ENCODE measurements around the gene FAM193A.
"Not testable (repeated sequence)": the region's sequence is repeated elsewhere in the genome, so short reads cannot be mapped to it uniquely, and the experiment has no call there.

The FAM193A gene

DNA sequence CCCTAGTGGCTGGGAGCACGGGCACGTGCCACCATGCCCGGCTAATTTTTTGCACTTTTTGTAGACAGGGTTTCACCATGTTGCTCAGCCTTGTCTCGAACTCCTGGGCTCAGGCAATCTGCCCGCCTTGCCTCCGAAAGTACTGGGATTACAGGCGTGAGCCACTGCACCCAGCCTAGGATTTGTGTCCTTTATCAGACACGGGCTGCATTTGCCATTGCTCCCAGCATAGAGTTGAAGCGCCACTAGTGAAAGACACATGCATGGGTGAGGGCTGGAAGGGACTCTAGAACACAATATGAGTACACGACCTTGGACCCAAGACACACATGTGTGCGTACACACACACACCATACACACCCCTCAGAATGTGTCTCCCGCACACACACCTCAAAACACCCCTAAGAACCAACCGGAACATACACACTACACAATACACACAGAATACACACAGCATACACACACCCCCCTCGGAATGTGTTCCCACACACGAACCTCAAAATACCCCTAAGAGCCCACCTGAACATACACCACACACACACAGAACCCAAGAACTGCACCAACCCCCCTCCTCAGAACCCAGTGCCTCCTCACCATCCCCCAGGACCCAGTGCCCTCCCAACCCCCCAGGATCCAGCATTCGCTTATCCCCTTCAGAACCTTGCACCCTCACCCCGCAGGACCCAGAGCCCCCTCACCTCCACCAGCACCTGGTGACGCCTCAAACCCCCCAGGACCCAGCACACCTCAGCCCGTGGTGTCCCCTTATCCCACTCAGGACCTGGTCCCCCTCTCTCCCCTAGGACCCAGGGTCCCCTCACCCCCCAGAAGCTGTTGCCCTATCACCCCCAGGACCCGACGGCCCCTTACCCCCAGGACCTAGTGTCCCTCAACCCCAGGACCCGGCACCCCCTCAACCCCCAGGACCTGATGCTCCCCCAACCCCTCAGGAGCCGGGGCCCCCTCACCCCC lies 218.7 kb downstream of the FAM193A start:
- DNase-seq (ENCODE audit: low spot score) = no peak

DNA sequence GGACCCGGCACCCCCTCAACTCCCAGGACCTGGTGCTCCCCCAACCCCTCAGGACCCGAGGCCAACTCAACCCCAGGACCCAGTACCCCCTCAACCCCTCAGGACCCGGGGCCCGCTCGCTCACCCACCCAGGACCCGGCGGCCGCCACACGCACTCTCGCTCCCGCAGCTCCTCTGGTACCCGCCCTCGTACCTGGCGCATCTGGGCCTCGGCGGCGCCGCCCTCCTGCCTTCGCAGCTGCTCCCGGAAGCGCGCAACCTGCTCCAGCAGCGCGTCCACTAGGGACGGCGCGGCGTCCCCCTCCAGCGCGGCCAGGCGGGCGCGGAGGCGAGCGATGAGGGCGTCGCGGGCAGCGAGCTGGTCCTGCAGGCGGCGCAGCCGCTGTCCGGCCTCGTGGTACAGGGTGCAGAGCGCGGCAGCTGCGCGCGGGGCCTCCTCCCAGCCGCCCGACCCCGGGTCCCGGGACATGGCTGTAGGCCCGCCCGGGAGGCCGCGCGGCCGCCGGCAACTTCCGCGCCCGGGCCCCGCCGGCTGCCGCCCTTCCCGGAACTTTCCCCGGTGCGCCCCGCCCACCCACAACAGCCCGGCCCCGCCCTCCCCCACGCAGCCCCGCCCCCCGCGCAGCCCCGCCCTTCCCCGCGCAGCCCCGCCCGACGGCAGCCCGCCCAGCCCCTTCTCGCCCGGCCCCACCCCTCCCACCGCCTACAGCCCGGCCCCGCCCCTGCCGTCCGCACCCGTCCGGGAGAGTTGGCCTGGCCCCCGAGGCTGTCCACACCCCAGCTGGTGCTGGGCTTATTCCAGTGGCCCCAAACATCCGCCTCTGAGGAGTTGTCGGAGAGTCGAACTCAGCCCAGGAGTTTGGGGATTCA lies 219.6 kb downstream of the FAM193A start, which contains the start of gene TNIP2:
TSS of gene TNIP2 (minus strand) at position 516 of the 870 bp plus-strand sequence. CDS start at position 469, 47 bp downstream.
- DNase-seq (ENCODE audit: low spot score) = peak; percentile 81

DNA sequence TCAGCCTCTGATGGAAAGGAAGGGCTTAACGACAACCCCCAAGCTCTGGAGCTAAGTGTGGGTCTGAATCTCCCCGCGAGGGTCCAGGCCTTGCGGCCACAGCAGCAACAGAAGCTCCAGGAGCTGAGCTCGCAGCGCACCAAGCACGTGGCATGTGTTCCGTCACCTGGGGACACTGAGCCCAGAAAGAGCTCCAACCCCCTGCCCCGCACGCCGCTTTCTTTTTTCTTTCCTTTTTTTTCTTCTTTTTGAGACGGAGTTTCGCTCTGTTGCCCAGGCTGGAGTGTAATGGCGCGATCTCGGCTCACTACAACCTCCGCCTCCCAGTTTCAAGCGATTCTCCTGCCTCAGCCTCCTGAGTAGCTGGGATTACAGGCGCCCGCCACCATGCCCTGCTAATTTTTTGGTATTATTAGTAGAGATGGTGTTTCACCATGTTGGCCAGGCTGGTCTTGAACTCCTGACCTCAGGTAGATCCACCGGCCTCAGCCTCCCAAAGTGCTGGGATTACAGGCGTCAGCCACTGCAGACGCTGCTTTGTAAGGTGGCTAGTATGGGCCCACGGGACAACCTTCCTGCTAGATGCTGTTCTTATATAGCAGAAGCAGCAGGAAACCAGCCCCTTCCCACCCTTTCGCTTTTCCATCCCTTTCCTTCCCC lies 220.4 kb downstream of the FAM193A start:
- no peak for DNase-seq (ENCODE audit: low spot score)

GRCh38 chr4:2757426-2757825 lies 221.0 kb downstream of the FAM193A start:
- no peak for DNase-seq (ENCODE audit: low spot score)

DNA sequence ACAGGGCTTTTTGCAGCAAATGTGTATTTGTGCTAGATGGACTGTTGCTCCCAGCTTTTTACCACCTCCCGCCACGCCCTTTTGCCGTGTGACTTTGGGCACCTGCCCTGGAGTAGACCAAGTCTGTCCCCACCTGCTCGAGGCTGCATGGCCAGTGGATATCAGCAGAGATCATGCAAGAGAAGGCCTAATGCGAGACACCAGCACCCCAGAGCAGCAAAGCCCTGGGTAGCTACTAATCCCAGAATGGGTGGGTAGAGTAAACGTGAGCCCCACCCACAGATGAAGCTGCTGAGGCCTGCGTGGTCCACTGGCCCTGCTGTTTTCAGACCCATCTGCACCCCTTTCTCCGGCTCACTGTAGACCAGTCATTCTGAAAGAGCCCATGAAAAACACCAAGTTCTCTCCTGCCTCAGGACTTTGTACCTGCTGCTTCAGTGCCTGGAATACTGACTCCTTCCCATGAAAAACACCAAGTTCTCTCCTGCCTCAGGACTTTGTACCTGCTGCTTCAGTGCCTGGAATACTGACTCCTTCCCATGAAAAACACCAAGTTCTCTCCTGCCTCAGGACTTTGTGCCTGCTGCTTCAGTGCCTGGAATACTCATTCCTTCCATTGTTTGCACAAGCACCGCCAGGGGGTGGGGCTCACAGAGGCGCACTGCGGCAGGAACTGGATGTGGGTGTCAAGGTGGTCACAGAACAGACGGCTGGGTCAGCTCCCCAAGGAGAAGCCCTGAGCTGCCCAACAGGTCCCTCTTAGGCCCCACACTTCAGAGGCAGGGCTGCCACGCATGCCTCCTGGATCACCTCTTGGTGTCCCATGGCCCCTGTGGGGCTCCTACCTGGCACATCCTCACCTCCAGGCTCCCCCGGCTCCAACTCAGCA lies 224.8 kb downstream of the FAM193A start:
- no peak for DNase-seq (ENCODE audit: low spot score)

- DNase-seq (ENCODE audit: low spot score) = no peak
These were observed 225.6 kb downstream of the FAM193A start for GRCh38 chr4:2762048-2762447.

DNA sequence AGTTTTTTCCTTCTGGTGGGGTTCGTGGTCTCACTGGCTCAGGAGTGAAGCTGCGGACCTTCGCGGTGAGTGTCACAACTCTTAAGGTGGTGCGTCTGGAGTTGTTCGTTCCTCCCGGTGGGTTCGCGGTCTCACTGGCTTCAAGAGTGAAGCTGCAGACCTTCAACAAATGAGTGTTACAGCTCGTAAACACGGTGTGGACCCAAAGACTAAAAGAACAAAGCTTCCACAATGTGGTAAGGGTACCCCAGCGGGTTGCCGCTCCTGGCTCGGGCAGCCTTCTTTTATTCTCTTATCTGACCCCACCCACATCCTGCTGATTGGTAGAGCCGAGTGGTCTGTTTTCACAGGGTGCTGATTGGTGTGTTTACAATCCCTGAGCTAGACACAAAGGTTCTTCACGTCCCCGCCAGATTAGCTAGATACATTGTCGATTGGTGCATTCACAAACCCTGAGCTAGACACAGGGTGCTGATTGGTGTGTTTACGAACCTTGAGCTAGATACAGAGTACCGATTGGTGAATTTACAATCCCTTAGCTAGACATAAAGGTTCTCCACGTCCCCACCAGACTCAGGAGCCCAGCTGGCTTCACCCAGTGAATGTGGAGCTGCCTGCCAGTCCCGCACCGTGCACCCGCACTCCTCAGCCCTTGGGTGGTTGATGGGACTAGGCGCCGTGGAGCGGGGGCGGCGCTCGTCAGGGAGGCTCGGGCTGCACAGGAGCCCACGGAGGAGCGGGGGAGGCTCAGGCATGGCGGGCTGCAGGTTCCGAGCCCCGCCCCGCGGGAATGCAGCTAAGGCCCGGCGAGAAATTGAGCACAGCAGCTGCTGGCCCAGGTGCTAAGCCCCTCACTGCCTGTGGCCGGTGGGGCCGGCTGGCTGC lies 226.3 kb downstream of the FAM193A start:
- not testable (repeated sequence) for DNase-seq (ENCODE audit: low spot score)

GRCh38 chr4:2763511-2763967 lies 227.1 kb downstream of the FAM193A start:
- DNase-seq (ENCODE audit: low spot score) = no peak

DNA sequence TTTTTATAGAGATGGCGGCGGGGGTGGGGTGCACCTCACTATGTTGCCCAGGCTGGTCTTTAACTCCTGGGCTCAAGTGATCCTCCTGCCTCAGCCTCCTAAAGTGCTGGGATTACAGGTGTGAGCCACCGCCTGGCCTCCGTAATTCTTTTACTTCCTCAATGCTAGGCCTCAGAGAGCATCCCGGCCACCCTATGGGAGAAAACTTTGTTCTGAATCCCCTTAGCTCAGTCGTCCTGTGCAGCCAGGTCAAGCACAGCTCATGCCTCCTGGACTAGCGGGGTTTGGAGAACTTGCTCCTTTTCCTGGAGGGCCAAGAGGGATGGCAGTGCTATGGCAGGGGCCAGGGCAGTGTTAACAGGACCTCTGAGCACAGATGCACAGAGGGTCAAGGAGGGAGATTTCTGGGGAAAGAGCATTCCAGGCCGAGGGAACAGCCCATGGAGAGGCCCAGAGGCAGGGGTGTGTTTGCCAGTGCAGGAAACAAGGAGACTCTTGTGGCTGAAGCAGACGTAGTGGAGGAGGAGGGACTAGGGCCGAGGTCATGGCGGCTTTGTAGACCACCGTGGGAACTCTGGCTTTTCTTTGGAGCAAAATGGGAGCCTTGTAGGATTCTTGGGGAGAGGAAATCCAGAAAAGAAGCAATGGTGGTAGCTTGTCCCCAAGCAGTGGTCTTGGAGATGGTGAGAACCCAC lies 229.5 kb downstream of the FAM193A start:
- no peak for DNase-seq (ENCODE audit: low spot score)

- DNase-seq (ENCODE audit: low spot score) = no peak
These were observed 230.7 kb downstream of the FAM193A start for GRCh38 chr4:2767046-2767704.

GRCh38 chr4:2767705-2768074 lies 231.2 kb downstream of the FAM193A start:
- DNase-seq (ENCODE audit: low spot score) = no peak

GRCh38 chr4:2768124-2768523 lies 231.7 kb downstream of the FAM193A start:
- DNase-seq (ENCODE audit: low spot score) = no peak

GRCh38 chr4:2768921-2769336 lies 232.5 kb downstream of the FAM193A start:
- DNase-seq (ENCODE audit: low spot score) = no peak

GRCh38 chr4:2771264-2771663 lies 234.8 kb downstream of the FAM193A start:
- DNase-seq (ENCODE audit: low spot score) = no peak

GRCh38 chr4:2780643-2781042 lies 244.2 kb downstream of the FAM193A start:
- DNase-seq (ENCODE audit: low spot score) = not testable (repeated sequence)

- no peak for DNase-seq (ENCODE audit: low spot score)
These were observed 245.5 kb downstream of the FAM193A start for GRCh38 chr4:2781911-2782310.

Measured in activated CD4-positive, alpha-beta T cell treated with anti-CD3 and anti-CD28 coated beads, Interleukin-2, Interleukin-4, amounts not matched to agents 100 ng/mL and 50 ng/mL, durations not matched to agents 16 hours and 8 hours (primary cell).